ENCODE data around the gene GABRP. TPM values are rescaled to one million over a fixed set of nuclear protein-coding genes. Genes with fewer than 3 reads are reported as not detected.

Gene GABRP
- polyA plus RNA-seq, 3 donors, result not detected

GRCh38 chr5:170819824-170820223, 36.3 kb downstream of the GABRP start:
- peaks cover 3 to 6% (median 6%) of the 10 kb centered on the region in 3 donors for H3K27me3 Mint-ChIP-seq (ENCODE audit: low read depth in 3 of 3)
- no peak overlapping the region for H3K27ac Mint-ChIP-seq
- H3K36me3 Mint-ChIP-seq, result no peaks in the 10 kb centered on the region
- Histone ChIP-seq H3K27me3 (ENCODE audit: control insufficient read depth in 2 of 2, insufficient read depth in 2 of 2, low read length in 2 of 2) (no peaks in the 10 kb centered on the region), H3K36me3 (replicated peaks in 1 of 2; ENCODE audit: control insufficient read depth in 1 of 2, insufficient read depth in 2 of 2, low read length in 2 of 2) (no peaks in the 10 kb centered on the region), H4K20me1 (ENCODE audit: insufficient read depth, low read length) (no peaks in the 10 kb centered on the region), H3K27ac (ENCODE audit: low read depth in 1 of 2, low read length in 2 of 2) (no peak overlapping the region), H3K4me3 (replicated peaks in 1 of 3; ENCODE audit: low read depth in 2 of 3, low read length in 3 of 3) (no peak overlapping the region), H2AFZ (ENCODE audit: insufficient read depth, low read depth, low read length, poor library complexity, severe bottlenecking) (no peak overlapping the region), H3K9ac (ENCODE audit: insufficient read depth, low read length, poor library complexity, severe bottlenecking) (no peak overlapping the region), H3K4me2 (replicated peaks; ENCODE audit: extremely low read depth, low read length, poor library complexity, severe bottlenecking) (no peak overlapping the region), H3K4me1 (ENCODE audit: control insufficient read depth in 1 of 2, insufficient read depth in 2 of 2, low read length in 2 of 2) (no peaks in the 10 kb centered on the region), H3K79me2 (ENCODE audit: insufficient read depth, low read length) (no peaks in the 10 kb centered on the region), H3K9me3 (replicated peaks in 1 of 2; ENCODE audit: control insufficient read depth in 1 of 2, insufficient read depth in 1 of 2, low read length in 2 of 2) (no peaks in the 10 kb centered on the region)
- peaks cover 0 to 5% (median 2%) of the 10 kb centered on the region in 7 donors for H3K9me3 Mint-ChIP-seq
- H3K4me1 Mint-ChIP-seq, result no peaks in the 10 kb centered on the region
- intact Hi-C loops (cut with micrococcal nuclease), result no loop called here
- no peak for DNase-seq
- no peak for TF ChIP-seq CTCF (IDR thresholded peaks at IDR 0.05)
- no peak overlapping the region for H3K4me3 Mint-ChIP-seq

GRCh38 chr5:170821257-170821800, 37.8 kb downstream of the GABRP start:
- H3K4me3 ChIP-seq (replicated peaks in 1 of 3; ENCODE audit: low read depth in 2 of 3, low read length in 3 of 3), result no peak overlapping the region
- no peaks in the 10 kb centered on the region for H4K20me1 ChIP-seq (ENCODE audit: insufficient read depth, low read length)
- H3K27ac Mint-ChIP-seq, result no peak overlapping the region
- WGBS (ENCODE audit: insufficient coverage), result 92% methylated on average over 2 of the region's 4 CpGs
- H3K27me3 Mint-ChIP-seq (ENCODE audit: low read depth in 3 of 3), result peaks cover 2 to 7% (median 6%) of the 10 kb centered on the region in 3 donors
- H3K79me2 ChIP-seq (ENCODE audit: insufficient read depth, low read length), result no peaks in the 10 kb centered on the region
- H3K4me1 Mint-ChIP-seq, result no peaks in the 10 kb centered on the region
- H3K36me3 ChIP-seq (replicated peaks in 1 of 2; ENCODE audit: control insufficient read depth in 1 of 2, insufficient read depth in 2 of 2, low read length in 2 of 2), result no peaks in the 10 kb centered on the region
- intact Hi-C loops (cut with micrococcal nuclease), result no loop called here
- peaks cover 0 to 3% of the 10 kb centered on the region in 2 donors for H3K9me3 ChIP-seq (replicated peaks in 1 of 2; ENCODE audit: control insufficient read depth in 1 of 2, insufficient read depth in 1 of 2, low read length in 2 of 2)
- no peak for DNase-seq
- no peak overlapping the region for H3K9ac ChIP-seq (ENCODE audit: insufficient read depth, low read length, poor library complexity, severe bottlenecking)
- peaks cover 0 to 7% (median 5%) of the 10 kb centered on the region in 7 donors for H3K9me3 Mint-ChIP-seq
- H3K4me3 Mint-ChIP-seq, result no peak overlapping the region
- H3K4me1 ChIP-seq (ENCODE audit: control insufficient read depth in 1 of 2, insufficient read depth in 2 of 2, low read length in 2 of 2), result no peaks in the 10 kb centered on the region
- no peak overlapping the region for H3K27ac ChIP-seq (ENCODE audit: low read depth in 1 of 2, low read length in 2 of 2)
- H3K27me3 ChIP-seq (ENCODE audit: control insufficient read depth in 2 of 2, insufficient read depth in 2 of 2, low read length in 2 of 2), result no peaks in the 10 kb centered on the region
- no peak overlapping the region for H2AFZ ChIP-seq (ENCODE audit: insufficient read depth, low read depth, low read length, poor library complexity, severe bottlenecking)
- H3K4me2 ChIP-seq (replicated peaks; ENCODE audit: extremely low read depth, low read length, poor library complexity, severe bottlenecking), result no peak overlapping the region
- no peaks in the 10 kb centered on the region for H3K36me3 Mint-ChIP-seq
- TF ChIP-seq CTCF (IDR thresholded peaks at IDR 0.05), result no peak

Measured in CD14-positive monocyte (primary cell).